Lung microvascular endothelial cell (primary cell): ENCODE results near the gene STK40. TPM values are rescaled to one million over a fixed set of nuclear protein-coding genes. Genes with fewer than 3 reads are reported as not detected.

ENCODE experiments used
- DNase-seq, 2 donors: peaks; one replicate each; pipeline versions ENCODE4 v3.0.0 to v3.0.0-alpha.2; 2010; ENCODE audit warnings: low read depth in 2 of 2
- total RNA-seq: library from RNA; depleted of rRNA; stranded (reverse); fragments of >200 nt; gene quantifications from 2 replicates; pipeline ENCODE4 v1.2.1, GENCODE V29; 2014

The STK40 gene
- total RNA-seq, 1 donor from 2014 or later: 21.6 TPM

DNA sequence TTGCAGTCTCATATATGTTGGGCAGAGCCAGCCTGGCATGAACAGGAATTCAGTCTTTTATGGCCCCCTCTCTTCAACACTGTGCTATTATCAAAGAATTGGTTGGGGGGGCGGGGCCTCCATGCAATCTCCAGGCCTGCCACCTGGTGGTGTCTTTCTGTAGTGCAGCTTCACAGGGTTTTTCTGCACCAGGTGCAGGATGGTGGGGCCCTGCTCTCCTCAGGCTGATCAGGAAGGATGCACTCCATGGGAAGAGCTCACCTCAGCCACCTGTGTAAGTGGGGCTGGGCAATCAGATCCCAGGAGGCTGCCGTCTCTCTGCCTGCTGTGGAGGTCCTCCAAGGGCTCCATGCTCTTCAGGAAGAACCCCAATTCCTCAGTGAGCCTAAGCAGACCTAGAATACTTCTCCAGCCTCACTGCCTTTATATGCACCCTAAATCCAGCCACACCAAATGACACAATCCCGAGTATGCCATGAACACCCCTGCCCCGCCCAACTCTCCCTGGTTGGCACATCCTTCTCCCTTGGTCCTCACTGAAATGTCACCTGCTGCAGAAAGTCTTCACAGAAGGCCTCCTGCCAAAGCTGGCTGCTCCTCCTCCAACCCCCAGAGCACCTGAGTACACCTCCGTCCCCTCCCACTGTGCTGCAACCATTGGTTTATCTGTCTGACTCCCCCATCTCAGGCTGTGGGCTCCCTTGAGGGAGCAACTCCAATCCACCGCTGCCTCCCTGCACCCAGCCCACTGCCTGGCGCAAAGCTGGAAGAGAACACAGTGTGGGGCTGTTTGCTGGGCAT is 16.5 kb downstream of the STK40 start:
- DNase-seq: peak; percentile 71 to 83

DNA sequence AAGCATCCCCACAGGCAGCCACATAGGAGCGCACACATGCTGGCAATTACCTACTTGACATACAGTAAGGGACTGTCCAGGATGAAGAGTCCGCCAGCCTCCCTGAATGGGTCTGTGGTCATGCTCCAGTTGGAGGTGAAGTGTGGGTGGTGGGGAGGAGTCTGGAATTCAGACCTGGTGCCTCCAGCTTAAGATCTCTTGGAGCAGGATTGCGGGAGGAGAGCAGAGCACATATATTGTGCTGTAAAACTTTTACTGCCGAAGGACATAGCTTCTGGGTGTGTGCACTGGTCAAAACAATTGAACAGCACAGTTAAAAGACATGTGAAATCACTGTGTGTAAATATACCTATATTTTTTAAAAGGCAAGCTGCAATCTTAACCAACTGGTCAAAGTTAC is 17.9 kb downstream of the STK40 start:
- no peak for DNase-seq

- DNase-seq: peak; percentile 50 to 63
These were observed 18.7 kb downstream of the STK40 start for GRCh38 chr1:36367066-36367465.

- DNase-seq: peak in 1 of 2 donors; percentile 65
These were observed 19.5 kb downstream of the STK40 start for GRCh38 chr1:36366091-36366661.

DNA sequence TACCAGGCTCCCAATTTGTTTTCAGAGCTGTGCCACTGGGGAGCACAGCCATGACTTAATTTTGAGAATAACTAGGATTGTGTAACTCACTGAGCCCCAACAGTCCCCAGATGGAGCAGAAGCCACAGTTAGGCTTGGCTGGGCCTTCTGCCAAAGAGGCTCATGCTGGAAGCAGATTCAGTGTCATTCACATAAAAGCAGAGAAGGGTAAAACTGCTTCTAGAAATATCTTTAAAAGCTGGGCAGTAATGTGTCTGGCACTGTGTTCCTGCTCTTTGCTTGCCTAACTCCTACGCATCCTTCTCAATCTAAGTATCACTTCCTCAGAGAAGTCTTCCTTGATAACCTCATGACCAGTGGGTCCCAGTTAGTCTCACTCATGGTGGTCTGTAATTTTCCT is 20.3 kb downstream of the STK40 start:
- DNase-seq: no peak

GRCh38 chr1:36359911-36360550 is 25.7 kb downstream of the STK40 start:
- DNase-seq: peak in 1 of 2 donors; percentile 60

DNA sequence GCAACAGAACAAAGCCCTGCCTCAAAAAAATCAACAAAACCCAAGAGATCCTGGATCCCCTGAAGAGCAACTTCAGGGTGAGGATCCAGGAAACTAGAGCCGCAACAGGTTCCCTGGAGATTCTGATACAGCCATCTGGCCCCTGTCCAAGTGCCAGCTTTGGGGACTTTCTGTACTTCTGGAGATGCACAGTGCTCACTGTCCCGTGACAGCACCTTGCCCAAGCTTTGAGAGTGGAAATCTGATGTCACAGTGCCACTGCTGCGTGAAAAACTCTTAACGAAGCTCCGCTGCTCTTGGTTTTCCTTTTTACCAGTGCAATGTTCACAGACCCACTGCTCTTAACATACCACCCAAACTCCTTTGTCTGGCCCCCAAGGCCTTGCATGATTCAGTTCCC is 26.3 kb downstream of the STK40 start:
- DNase-seq: no peak

- DNase-seq: no peak
These were observed 27.1 kb downstream of the STK40 start for GRCh38 chr1:36358514-36359084.

DNA sequence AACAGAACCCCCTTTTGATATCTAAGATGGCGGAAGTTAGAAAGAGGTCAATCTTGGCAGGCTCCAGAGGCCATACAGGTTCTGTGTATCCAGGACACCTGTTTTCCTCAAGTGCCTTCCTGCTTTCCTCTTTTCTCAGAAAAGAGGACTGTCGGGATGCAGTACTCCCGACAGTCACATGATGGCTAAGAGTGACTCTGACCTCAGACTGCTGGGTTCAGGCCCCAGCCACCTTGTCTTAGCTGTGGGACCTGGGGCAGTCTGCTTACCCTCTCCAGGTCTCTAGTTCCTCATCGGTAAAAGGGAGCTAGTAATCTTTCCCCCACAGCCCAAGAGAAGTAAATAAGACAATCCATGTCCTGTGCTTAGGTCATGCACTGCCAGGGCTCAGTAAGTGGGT is 29.9 kb downstream of the STK40 start:
- DNase-seq: no peak

GRCh38 chr1:36354486-36354885 is 31.2 kb downstream of the STK40 start:
- no peak for DNase-seq

- peak; percentile 36 to 64 for DNase-seq
These were observed 32.5 kb downstream of the STK40 start for GRCh38 chr1:36352910-36353878.

DNA sequence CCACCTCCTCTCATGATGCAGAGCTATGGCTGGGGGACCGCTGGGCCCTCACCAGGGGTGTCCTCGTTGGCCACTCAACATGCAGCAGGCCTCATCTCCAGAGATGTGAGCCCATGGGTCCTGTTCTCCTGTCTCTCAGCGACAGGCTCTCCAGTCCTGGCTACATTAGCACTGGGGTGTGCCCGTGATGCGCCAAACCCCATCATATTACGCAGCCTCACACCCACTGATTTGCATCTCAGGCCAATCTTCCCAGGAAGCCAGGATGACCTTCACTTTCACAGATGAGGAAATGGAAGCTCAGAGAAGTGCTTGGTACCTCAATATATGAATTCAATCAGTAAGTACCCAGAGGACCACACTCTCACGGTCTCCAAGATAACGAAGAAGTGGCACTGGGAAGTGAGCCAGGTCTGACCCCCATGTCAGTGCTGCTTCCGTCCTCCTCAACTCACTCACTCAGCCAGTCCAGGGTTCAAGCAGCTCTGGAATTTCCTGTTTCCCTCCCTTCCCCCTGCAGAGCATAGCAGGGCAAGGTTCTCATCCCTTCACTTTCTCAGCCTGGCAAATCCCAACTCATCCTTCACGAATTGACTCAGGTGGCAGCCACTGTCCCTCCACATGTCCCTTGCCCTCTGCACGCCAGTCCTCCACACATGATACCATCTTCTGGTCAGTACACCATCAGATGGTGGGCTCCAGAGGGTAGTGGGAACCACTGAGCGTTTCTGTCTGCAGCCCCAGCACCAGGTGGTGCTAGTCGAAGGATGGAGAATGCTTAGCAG is 33.4 kb downstream of the STK40 start:
- DNase-seq: peak; percentile 49 to 67

DNA sequence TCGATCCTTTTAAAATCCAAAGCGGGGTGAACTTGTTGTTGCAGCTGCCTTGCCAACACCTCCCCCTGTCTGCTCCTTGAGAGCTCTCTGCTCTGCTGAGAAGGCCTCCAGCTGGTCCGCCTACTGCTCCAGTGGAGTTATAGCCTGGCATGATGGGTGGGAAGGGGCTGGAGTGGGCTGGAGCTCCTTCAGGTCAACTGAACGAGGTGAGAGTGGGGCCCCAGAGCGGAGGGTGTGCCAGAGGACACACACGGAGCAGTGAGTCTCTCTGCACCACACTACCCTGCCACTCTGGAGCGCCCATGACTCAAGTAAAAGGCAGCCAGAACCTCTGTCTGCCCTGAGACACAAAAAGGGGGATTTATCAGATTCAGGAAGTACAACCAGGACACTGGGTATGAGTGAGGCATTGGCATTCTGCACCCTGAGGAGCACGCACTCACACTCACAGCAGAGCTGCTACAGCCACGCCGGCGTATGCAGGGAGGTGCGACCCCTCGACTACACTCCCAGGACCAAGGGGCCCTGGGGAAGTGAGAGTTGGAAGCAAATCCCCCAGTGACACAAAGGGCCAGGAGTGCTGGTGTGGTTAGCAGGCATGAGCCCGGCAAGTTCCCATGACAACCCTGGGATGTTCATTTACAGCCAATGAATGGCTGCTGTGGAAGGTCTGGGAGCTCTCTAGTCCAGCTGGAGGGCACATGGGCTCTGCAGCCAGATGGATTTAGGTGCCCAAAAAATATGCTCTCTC is 34.3 kb downstream of the STK40 start:
- DNase-seq: peak; percentile 64 to 73

DNA sequence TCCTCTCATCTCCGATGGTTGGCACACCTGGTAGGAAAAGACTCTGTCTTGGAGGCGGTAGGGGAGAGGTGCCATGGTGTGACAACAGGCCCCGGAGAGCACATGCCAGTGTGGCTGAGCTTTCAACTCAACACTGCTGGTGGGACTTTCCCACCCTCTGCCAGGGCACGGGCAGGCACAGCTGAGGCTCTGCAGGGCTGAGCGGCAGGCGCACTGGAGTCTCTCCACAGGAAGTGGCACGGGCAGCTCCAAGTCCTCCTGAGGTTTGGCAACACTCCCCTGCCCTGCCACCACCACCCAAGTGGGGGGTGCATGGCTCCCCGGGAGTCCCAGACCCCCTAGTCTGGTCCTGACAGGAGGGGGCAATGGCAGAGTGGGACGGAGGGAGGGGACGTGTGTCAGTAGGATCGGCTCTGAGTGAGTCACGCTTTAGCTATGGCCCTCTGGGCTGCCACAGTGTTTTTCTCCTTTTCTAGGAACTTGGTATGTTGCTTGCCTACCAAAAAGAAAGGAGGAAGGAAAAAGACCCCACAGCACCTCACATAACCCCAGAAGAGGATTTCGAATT is 35.0 kb downstream of the STK40 start:
- DNase-seq: peak; percentile 72 to 78

- peak; percentile 73 to 79 for DNase-seq
These were observed 35.9 kb downstream of the STK40 start for GRCh38 chr1:36349839-36350238.

DNA sequence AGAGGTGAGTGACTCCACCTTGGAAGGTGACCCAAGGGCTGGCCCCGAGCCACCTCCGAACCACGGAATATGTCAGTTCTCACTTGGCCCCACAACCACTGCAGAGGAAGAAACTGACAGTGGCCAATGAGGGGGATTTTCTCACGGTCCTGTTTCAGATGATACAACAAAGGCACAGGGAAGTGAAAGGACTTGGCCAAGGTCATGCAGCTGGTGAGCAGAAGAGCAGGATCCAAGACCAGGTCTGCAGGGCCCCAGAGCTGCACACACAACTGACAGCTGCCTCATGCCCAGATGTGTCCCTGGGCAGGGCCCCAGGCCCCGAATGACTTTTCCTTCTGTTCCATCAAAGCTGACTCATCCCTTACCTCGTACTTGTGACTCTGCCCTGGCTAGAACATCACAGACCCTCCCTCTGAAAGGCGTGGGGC is 36.5 kb downstream of the STK40 start:
- peak; percentile 54 to 62 for DNase-seq

DNA sequence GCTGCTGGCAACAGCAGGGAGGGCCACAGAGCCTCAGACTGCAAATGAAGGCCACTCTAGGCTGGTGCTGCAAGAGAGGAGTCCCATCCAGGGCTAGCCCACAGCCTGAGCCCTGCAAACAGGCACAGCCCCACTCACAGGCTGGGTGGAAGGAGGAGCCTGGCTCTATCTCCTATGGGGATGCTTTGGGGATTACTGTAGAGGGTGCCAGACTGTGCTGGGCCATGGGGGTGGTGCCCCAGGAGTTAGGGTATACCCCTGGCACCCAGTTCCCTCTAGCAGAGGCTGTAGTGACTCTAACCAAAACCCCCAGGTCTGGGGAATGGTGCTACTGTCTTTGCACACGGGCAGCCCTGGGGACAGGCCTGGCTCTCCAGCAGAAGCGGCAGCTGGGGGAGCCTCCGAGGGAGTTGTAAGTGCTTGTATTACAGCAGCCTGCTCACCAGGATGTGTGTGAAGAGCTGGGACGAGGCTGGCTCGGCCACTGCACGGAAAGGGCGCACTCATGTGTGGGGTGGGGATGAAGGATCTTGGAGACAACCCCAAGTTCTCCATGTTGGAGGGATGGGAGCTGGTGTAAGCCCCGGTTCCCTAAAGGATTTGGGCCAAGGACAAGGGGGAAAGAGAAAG is 38.9 kb downstream of the STK40 start:
- DNase-seq: no peak

DNA sequence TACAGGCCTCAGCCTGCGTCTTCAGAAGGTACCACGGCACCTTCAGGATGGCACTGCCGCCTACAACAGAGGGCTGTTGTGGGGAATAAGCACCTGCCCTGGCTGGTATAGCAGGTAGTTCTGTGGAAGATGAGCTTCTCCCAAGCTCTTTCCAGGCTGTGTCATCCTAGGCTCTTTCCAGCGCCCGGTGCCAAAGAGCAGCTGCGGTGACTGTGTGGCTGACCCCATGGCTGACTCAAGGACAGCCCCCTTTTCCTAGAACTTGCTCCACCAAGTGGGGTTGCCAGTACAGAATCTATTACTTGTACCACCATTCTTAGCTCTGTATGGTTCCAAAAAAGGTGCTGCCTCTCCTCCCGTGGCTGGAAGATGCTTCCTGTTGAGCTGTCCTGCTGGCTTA is 40.4 kb downstream of the STK40 start:
- peak in 1 of 2 donors; percentile 22 for DNase-seq

DNA sequence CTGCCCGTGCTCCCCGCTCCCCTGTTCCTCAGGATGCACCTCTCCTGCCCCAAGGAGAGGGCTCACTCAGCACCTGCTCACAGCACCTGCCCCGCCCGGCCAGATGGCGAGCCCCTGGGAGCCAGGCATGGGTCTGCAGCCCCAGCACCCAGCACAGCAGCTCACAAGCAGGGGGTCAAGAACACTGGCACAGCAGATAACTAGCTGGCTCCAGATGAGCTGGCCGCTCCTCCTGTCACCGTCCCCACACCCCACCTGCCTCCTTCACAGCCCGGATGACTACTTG is 41.4 kb downstream of the STK40 start:
- no peak for DNase-seq
